ENCODE data around the gene TRIOBP. TPM values are rescaled to one million over a fixed set of nuclear protein-coding genes. Genes with fewer than 3 reads are reported as not detected.

The TRIOBP gene
- total and polyA plus RNA-seq, 2 of the 4 experiments (the other 2 are of a cell fraction), result 46.4 to 69.8 TPM

GRCh38 chr22:37703906-37704305, 7.1 kb downstream of the TRIOBP start:
- no peak overlapping the region for H2BK120ac ChIP-seq (ENCODE audit: low read depth, low read length)
- DNase-seq (peak; percentile 28), ATAC-seq (ENCODE audit: low read depth) (no peak)
- H4K91ac ChIP-seq (ENCODE audit: insufficient read depth, low read depth, low read length), result no peak overlapping the region
- H3K79me1 ChIP-seq (ENCODE audit: low read depth in 1 of 2, low read length in 2 of 2), result no peaks in the 10 kb centered on the region
- H3K56ac ChIP-seq (ENCODE audit: extremely low read depth, insufficient read depth, low read length), result no peak overlapping the region
- dilution Hi-C loops (cut with HindIII; ENCODE audit: low sequenced_read_pairs, unreplicated experiment), result no loop called here
- no peak overlapping the region for H3K9ac ChIP-seq (ENCODE audit: low read depth, low read length)
- no peaks in the 10 kb centered on the region for H4K20me1 ChIP-seq (ENCODE audit: insufficient read depth, low read length)
- H3K18ac ChIP-seq (ENCODE audit: low read depth, low read length), result no peak overlapping the region
- H2AFZ ChIP-seq (replicated peaks; ENCODE audit: low read length, poor library complexity), result no peak overlapping the region
- peaks cover 7% of the 10 kb centered on the region; the same call in 1 of the 2 replicates for H3K9me1 ChIP-seq (ENCODE audit: insufficient read depth, low read length)
- no peaks in the 10 kb centered on the region for H3K36me3 ChIP-seq (ENCODE audit: control insufficient read depth, insufficient read depth, low read length)
- WGBS, 2 experiments (ENCODE audit: extremely low coverage in 2 of 2, insufficient read length in 1 of 2), result no CpG with 5 or more reads among the region's 7 CpGs
- H3K27me3 ChIP-seq (ENCODE audit: control insufficient read depth, insufficient read depth, low read length), result no peaks in the 10 kb centered on the region
- no peak overlapping the region for H2BK5ac ChIP-seq (ENCODE audit: low read depth, low read length, poor library complexity, severe bottlenecking)
- TF ChIP-seq ELK1 (IDR thresholded peaks at IDR 0.05; ENCODE audit: borderline replicate concordance, low read depth, low read length) (no peak), CEBPB (IDR thresholded peaks at IDR 0.05; ENCODE audit: low read depth, low read length) (0 out of 2 replicates have a peak, but pooled peaks have one; percentile 18)
- no peak overlapping the region for H2BK15ac ChIP-seq (ENCODE audit: low read depth, low read length)
- no peak overlapping the region for H3K14ac ChIP-seq (replicated peaks; ENCODE audit: low read depth, low read length)
- ChIA-PET CTCF (no interaction called here), POLR2A (ENCODE audit: unreplicated experiment) (no interaction called here)
- intact Hi-C loops (cut with micrococcal nuclease), result no loop called here
- no peak overlapping the region for H3K4me2 ChIP-seq (ENCODE audit: low read depth, low read length)
- H4K8ac ChIP-seq (ENCODE audit: low read depth in 2 of 2, low read length in 2 of 2), result no peak overlapping the region
- H4K5ac ChIP-seq (ENCODE audit: low read depth, low read length), result no peak overlapping the region
- H3K4ac ChIP-seq (ENCODE audit: low read depth, low read length), result no peak overlapping the region
- in situ Hi-C loops (cut with MboI; ENCODE audit: low sequenced_read_pairs), result no loop called here
- no peak overlapping the region for H2AK9ac ChIP-seq (replicated peaks; ENCODE audit: low read depth, low read length, poor library complexity)
- no TSS peak for BruUV-seq (replicated peaks)
- H3K27ac ChIP-seq (ENCODE audit: insufficient read depth, low read length), result no peak overlapping the region
- H2BK20ac ChIP-seq (ENCODE audit: low read depth, low read length), result no peak overlapping the region
- peaks cover 4% of the 10 kb centered on the region; the same call in 1 of the 2 replicates for H3K4me1 ChIP-seq (ENCODE audit: control insufficient read depth, insufficient read depth, low read length)
- no peak overlapping the region for H3K4me3 ChIP-seq (ENCODE audit: insufficient read depth, low read depth, low read length)
- H3K23ac ChIP-seq (ENCODE audit: low read depth, low read length), result no peak overlapping the region
- no peaks in the 10 kb centered on the region for H3K9me3 ChIP-seq (ENCODE audit: control insufficient read depth, insufficient read depth, low read length)
- no peak overlapping the region; the same call in 1 of the 2 replicates for H2AK5ac ChIP-seq (ENCODE audit: low read depth, low read length)

Data from IMR-90 (cell line).